Caco-2 (cell line): ENCODE results near the gene RNF20. TPM values are rescaled to one million over a fixed set of nuclear protein-coding genes. Genes with fewer than 3 reads are reported as not detected.
A peak's percentile ranks its signal among the peaks of the same experiment; 100 is the strongest.

ENCODE experiments used
- BruUV-seq: library from RNA; stranded (reverse); fragments of 400-500 nt; replicated peaks from 2 replicates; lab custom pipeline; 2021; lab: Mats Ljungman, UMichigan
- CTCF ChIA-PET: fragments of 300-600 bp; sonication (Branson Sonifier 250); formaldehyde crosslinking; loops from one replicate; lab custom pipeline; 2022; ENCODE audit warnings: antibody characterized with exemption; lab: Charles Lee
- POLR2A ChIA-PET: fragments of 300-600 bp; sonication (Branson Sonifier 250); formaldehyde crosslinking; loops from one replicate; lab custom pipeline; 2022; ENCODE audit warnings: antibody characterized with exemption; lab: Charles Lee
- DNase-seq, 2 experiments: peaks; one replicate each; pipeline versions ENCODE4 v3.0.0 to v3.0.0-alpha.2; 2020 to 2022
- H3K27me3 ChIP-seq: replicated peaks from 2 replicates; pipeline ENCODE4 v1.6.0; 2011; ENCODE audit warnings: low read length; ENCODE audit not compliant: control insufficient read depth, insufficient read depth
- H3K36me3 ChIP-seq: 2 replicates; pipeline ENCODE4 v1.5.1; 2011; ENCODE audit warnings: low read length; ENCODE audit not compliant: control insufficient read depth, insufficient read depth
- H3K4me1 ChIP-seq: fragments of 250-450 bp; sonication (Bioruptor Pico); 2 replicates; pipeline ENCODE4 v1.5.1; 2020; ENCODE audit warnings: mild to moderate bottlenecking
- H3K4me3 ChIP-seq: 2 replicates; pipeline ENCODE4 v1.5.1; 2011; ENCODE audit warnings: low read depth, mild to moderate bottlenecking, control low read depth, low read length
- H3K9me3 ChIP-seq: fragments of 250-450 bp; sonication (Bioruptor Pico); 2 replicates; pipeline ENCODE4 v1.5.1; 2020; ENCODE audit warnings: mild to moderate bottlenecking, moderate library complexity
- H3K27ac Mint-ChIP-seq: one replicate; pipeline ENCODE4 v1.8.0; 2022; ENCODE audit warnings: mixed read lengths; ENCODE audit not compliant: unreplicated experiment
- H3K27me3 Mint-ChIP-seq: one replicate; pipeline ENCODE4 v1.8.0; 2022; ENCODE audit warnings: mixed read lengths; ENCODE audit not compliant: insufficient read depth, unreplicated experiment
- H3K36me3 Mint-ChIP-seq: one replicate; pipeline ENCODE4 v1.8.0; 2022; ENCODE audit warnings: mild to moderate bottlenecking, mixed read lengths; ENCODE audit not compliant: insufficient read depth, unreplicated experiment
- H3K4me1 Mint-ChIP-seq: one replicate; pipeline ENCODE4 v1.8.0; 2022; ENCODE audit warnings: low read depth, mixed read lengths; ENCODE audit not compliant: unreplicated experiment
- H3K4me3 Mint-ChIP-seq: one replicate; pipeline ENCODE4 v1.8.0; 2022; ENCODE audit warnings: mild to moderate bottlenecking, moderate library complexity, mixed read lengths; ENCODE audit not compliant: unreplicated experiment
- H3K9me3 Mint-ChIP-seq: one replicate; pipeline ENCODE4 v1.8.0; 2022; ENCODE audit warnings: mixed read lengths; ENCODE audit not compliant: unreplicated experiment
- intact Hi-C: fragments of 100-400 bp; cut with micrococcal nuclease; formaldehyde crosslinking; loops from one replicate; pipeline ENCODE4 v1.10.0; 2022; ENCODE audit not compliant: unreplicated experiment
- total RNA-seq: library from RNA; stranded (reverse); gene quantifications from 2 replicates; pipeline ENCODE4 v1.2.3, GENCODE V29; 2022
- TF ChIP-seq, protein P1 (sequence below), 2 experiments: fragments of 200-600 bp in 1 of 2; IDR thresholded peaks; 1 replicate in 1 of 2; 2 replicates in 1 of 2; pipeline versions ENCODE4 v1.5.1 to v1.8.0; 2011 to 2022; ENCODE audit warnings: antibody characterized with exemption in 1 of 2, control low read depth in 1 of 2, inconsistent platforms in 1 of 2, low read depth in 1 of 2, low read length in 1 of 2, mild to moderate bottlenecking in 1 of 2, moderate library complexity in 1 of 2; ENCODE audit not compliant: insufficient read depth in 1 of 2, severe bottlenecking in 1 of 2, unreplicated experiment in 1 of 2

Gene RNF20
- total RNA-seq, 1 experiment from 2014 or later: 37.4 TPM

- Mint-ChIP-seq H3K27ac (no peak overlapping the region), H3K4me3 (no peak overlapping the region), H3K27me3 (no peaks in the 10 kb centered on the region), H3K4me1 (no peaks in the 10 kb centered on the region), H3K36me3 (peaks cover 35% of the 10 kb centered on the region), H3K9me3 (no peaks in the 10 kb centered on the region)
- H3K36me3 ChIP-seq: peaks cover 2% of the 10 kb centered on the region; the same call in 1 of the 2 replicates
- BruUV-seq: no TSS peak
- ChIA-PET CTCF (no interaction called here), POLR2A (no interaction called here)
- intact Hi-C loops: no loop called here
- H3K4me1 ChIP-seq: no peaks in the 10 kb centered on the region
- H3K27me3 ChIP-seq: no peaks in the 10 kb centered on the region
- no peak for DNase-seq
- H3K9me3 ChIP-seq: no peaks in the 10 kb centered on the region
- TF ChIP-seq, protein P1, sequence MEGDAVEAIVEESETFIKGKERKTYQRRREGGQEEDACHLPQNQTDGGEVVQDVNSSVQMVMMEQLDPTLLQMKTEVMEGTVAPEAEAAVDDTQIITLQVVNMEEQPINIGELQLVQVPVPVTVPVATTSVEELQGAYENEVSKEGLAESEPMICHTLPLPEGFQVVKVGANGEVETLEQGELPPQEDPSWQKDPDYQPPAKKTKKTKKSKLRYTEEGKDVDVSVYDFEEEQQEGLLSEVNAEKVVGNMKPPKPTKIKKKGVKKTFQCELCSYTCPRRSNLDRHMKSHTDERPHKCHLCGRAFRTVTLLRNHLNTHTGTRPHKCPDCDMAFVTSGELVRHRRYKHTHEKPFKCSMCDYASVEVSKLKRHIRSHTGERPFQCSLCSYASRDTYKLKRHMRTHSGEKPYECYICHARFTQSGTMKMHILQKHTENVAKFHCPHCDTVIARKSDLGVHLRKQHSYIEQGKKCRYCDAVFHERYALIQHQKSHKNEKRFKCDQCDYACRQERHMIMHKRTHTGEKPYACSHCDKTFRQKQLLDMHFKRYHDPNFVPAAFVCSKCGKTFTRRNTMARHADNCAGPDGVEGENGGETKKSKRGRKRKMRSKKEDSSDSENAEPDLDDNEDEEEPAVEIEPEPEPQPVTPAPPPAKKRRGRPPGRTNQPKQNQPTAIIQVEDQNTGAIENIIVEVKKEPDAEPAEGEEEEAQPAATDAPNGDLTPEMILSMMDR (IDR thresholded peaks at IDR 0.05; ENCODE audit: insufficient read depth in 1 of 2, low read depth in 1 of 2, low read length in 1 of 2, severe bottlenecking in 1 of 2, unreplicated experiment in 1 of 2): no peak
- H3K4me3 ChIP-seq: no peak overlapping the region
Measured at GRCh38 chr9:101562966-101563365, 29.3 kb downstream of the RNF20 start.

GRCh38 chr9:101564252-101564651 lies 30.6 kb downstream of the RNF20 start:
- Histone ChIP-seq H3K9me3 (no peaks in the 10 kb centered on the region), H3K4me3 (no peak overlapping the region), H3K27me3 (no peaks in the 10 kb centered on the region), H3K36me3 (peaks cover 2% of the 10 kb centered on the region; the same call in 1 of the 2 replicates), H3K4me1 (no peaks in the 10 kb centered on the region)
- Mint-ChIP-seq H3K9me3 (no peaks in the 10 kb centered on the region), H3K4me3 (no peak overlapping the region), H3K36me3 (peaks cover 22% of the 10 kb centered on the region), H3K27ac (no peak overlapping the region), H3K27me3 (no peaks in the 10 kb centered on the region), H3K4me1 (no peaks in the 10 kb centered on the region)
- TF ChIP-seq, protein P1 (IDR thresholded peaks at IDR 0.05; ENCODE audit: insufficient read depth in 1 of 2, low read depth in 1 of 2, low read length in 1 of 2, severe bottlenecking in 1 of 2, unreplicated experiment in 1 of 2): no peak
- ChIA-PET CTCF (interaction anchor here (0.6 kb wide), 1 partner anchor 36 kb away, joined by 6 read pairs; no protein-coding TSS in a partner anchor), POLR2A (no interaction called here)
- intact Hi-C loops: no loop called here
- no TSS peak for BruUV-seq
- no peak for DNase-seq

DNA sequence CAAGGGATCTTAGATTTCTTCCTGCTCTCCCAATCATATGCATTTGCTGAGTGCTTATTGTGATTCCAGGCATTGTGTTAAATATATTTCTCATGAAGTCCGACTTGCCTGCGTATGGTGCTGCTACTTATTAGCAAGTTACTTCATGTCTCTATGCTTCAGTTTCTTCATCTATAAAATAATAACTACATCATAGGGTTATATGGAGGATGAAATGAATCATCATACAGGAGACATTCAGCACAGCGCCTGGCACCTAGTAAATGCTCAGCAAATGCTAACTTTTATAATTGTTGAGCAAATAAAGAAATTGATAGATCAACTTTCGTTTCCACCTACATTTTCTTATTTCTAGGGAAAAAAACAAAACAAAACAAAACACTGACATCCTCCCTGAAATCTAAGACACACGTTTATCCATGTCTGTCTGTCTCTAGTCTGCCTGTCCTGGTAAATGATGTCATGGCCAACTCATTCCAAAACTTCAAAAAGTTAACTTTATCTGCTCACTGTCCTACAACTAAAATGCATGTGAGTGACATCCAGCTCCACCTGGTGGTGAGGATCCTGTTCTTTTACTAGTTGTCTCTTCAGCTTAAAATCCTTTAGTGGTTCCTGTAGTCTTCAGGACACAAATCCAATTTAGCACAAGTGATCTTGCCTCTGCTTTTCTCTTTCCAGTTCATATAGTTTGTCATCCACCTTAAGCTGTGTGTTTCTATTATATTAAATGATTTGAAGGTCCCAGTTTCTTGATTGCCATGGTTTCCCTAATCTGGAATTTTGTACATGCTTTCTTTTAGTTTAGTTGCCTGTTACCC lies 33.5 kb downstream of the RNF20 start:
- TF ChIP-seq, protein P1 (IDR thresholded peaks at IDR 0.05; ENCODE audit: insufficient read depth in 1 of 2, low read depth in 1 of 2, low read length in 1 of 2, severe bottlenecking in 1 of 2, unreplicated experiment in 1 of 2): peak; percentile 50 to 60
- BruUV-seq: no TSS peak
- intact Hi-C loops: loop anchor here (1.0 kb wide), 1 partner anchor 108 kb away; no protein-coding TSS in a partner anchor

More for the DNA sequence above, 33.5 kb downstream of the RNF20 start:
- H3K27me3 Mint-ChIP-seq: no peaks in the 10 kb centered on the region
- no peak overlapping the region for H3K27ac Mint-ChIP-seq
- no peak overlapping the region for H3K4me3 Mint-ChIP-seq
- H3K4me1 ChIP-seq: 0 out of 2 replicates have a peak, but pooled peaks cover 5% of the 10 kb centered on the region
- H3K36me3 Mint-ChIP-seq: peaks cover 12% of the 10 kb centered on the region
- no peaks in the 10 kb centered on the region for H3K27me3 ChIP-seq
- peaks cover 2% of the 10 kb centered on the region; the same call in 1 of the 2 replicates for H3K36me3 ChIP-seq
- POLR2A ChIA-PET: no interaction called here
- no peaks in the 10 kb centered on the region for H3K4me1 Mint-ChIP-seq
- H3K9me3 Mint-ChIP-seq: no peaks in the 10 kb centered on the region
- no peaks in the 10 kb centered on the region for H3K9me3 ChIP-seq
- CTCF ChIA-PET: interaction anchor here (0.6 to 1.6 kb wide), 8 partner anchors 15 to 255 kb away, joined by 3 to 14 read pairs (median 3); partner anchors contain the start of gene RNF20
- no peak overlapping the region for H3K4me3 ChIP-seq
- DNase-seq: peak in 1 of 2 experiments; percentile 44
